ENCODE results near the gene SFTPB. TPM values are rescaled to one million over a fixed set of nuclear protein-coding genes. Genes with fewer than 3 reads are reported as not detected.
"Not testable (repeated sequence)": the region's sequence is repeated elsewhere in the genome, so short reads cannot be mapped to it uniquely, and the experiment has no call there.

SFTPB gene
- total RNA-seq (ENCODE audit: unreplicated experiment) = not detected
- long read RNA-seq = 0 reads

DNA sequence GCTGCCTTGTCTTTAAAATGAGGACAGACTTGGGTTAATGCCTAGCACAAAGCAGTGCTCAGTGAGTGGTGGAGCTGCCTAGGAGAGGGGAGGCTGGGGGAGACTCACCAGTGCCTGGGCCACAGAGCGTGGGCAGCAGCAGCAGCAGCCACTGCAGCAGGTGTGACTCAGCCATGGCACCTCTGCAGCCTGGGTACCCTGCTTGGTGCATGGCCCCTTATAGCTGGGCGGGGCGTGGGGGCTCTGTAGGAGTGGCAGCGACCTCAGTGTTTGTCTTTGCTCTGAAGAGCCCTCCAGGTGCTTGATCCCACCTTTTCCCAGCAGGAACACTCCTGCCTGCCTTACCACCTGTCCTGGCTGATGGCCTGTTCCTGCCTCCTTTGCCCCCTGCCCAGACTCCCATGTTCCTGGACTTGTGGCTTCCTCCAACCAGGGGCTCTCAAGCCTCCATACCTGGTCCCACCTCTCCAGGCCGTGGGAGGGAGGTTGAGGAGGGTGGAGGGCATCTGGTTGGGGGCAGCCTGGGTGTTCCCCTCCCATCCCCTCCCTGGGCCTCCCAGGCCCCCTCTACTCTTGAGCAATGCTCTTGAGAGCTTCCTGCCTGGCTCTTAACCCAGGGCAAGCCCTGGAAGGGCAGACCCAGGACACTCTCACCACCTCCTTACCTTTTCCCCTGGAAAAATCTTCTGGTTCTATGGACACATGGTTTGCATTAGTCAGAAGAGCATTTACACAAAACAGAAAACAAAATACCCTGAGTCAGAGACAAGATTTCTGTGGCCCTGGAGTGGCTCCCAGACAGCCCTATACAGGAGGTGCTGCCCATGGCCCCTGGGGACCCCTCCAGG lies at the start of gene SFTPB:
TSS of gene SFTPB (minus strand) at position 191 of the 848 bp plus-strand sequence. CDS start at position 175, 16 bp downstream.
- H3K9me3 Mint-ChIP-seq (ENCODE audit: unreplicated experiment) = peaks cover 8% of the 10 kb centered on the region
- H3K4me1 Mint-ChIP-seq (ENCODE audit: low read depth, unreplicated experiment) = peaks cover 4% of the 10 kb centered on the region
- H3K36me3 Mint-ChIP-seq (ENCODE audit: unreplicated experiment) = no peaks in the 10 kb centered on the region
- H3K27me3 Mint-ChIP-seq (ENCODE audit: unreplicated experiment) = peaks cover 11% of the 10 kb centered on the region
- no peak for DNase-seq
- no peak within 1 kb of the TSS for H3K4me3 Mint-ChIP-seq (ENCODE audit: unreplicated experiment)
- H3K27ac Mint-ChIP-seq (ENCODE audit: unreplicated experiment) = no peak within 1 kb of the TSS
- TF ChIP-seq, protein P1, sequence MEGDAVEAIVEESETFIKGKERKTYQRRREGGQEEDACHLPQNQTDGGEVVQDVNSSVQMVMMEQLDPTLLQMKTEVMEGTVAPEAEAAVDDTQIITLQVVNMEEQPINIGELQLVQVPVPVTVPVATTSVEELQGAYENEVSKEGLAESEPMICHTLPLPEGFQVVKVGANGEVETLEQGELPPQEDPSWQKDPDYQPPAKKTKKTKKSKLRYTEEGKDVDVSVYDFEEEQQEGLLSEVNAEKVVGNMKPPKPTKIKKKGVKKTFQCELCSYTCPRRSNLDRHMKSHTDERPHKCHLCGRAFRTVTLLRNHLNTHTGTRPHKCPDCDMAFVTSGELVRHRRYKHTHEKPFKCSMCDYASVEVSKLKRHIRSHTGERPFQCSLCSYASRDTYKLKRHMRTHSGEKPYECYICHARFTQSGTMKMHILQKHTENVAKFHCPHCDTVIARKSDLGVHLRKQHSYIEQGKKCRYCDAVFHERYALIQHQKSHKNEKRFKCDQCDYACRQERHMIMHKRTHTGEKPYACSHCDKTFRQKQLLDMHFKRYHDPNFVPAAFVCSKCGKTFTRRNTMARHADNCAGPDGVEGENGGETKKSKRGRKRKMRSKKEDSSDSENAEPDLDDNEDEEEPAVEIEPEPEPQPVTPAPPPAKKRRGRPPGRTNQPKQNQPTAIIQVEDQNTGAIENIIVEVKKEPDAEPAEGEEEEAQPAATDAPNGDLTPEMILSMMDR (IDR thresholded peaks at IDR 0.05; ENCODE audit: partially characterized antibody, unreplicated experiment) = no peak

DNA sequence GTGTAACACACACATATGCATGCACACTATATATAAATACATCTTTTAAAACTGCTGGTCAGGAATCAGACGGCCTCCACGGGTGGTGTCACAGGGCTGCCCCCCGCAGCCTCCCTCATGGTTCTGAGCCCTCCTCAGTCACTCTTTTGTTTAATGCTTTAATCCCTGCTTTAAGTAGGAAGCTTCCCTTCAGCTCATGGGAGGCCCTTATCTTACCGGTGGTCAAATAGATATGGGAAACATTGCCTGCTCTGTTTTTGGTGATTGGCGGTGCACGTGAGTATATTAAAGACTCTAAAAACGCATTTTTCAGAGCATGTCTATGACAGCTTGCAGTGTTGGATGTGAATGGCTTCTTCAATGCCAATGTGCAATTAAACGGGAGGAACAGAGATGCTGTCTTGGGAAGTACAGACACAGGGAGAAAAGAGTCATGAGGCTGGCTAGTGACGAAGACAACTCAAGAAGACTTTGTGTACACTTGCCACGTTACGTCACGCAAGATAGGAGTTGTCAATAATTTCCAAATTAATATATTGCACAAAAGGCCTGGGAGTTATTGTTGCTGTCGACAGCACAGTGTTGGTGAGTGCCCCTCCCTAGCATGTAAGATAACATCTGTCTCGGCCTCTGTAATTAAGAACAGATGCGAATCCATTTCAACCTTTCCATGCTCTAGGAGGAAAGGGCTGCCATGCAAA lies 49.5 kb upstream of the SFTPB start:
- Mint-ChIP-seq H3K9me3 (ENCODE audit: unreplicated experiment) (peaks cover 3% of the 10 kb centered on the region), H3K27ac (ENCODE audit: unreplicated experiment) (no peak overlapping the region), H3K27me3 (ENCODE audit: unreplicated experiment) (peaks cover 4% of the 10 kb centered on the region), H3K4me1 (ENCODE audit: low read depth, unreplicated experiment) (peaks cover 7% of the 10 kb centered on the region), H3K4me3 (ENCODE audit: unreplicated experiment) (no peak overlapping the region), H3K36me3 (ENCODE audit: unreplicated experiment) (peaks cover 5% of the 10 kb centered on the region)
- TF ChIP-seq, protein P1 (IDR thresholded peaks at IDR 0.05; ENCODE audit: partially characterized antibody, unreplicated experiment) = no peak
- DNase-seq = no peak

GRCh38 chr2:85716346-85716914 lies 48.4 kb upstream of the SFTPB start:
- H3K36me3 Mint-ChIP-seq (ENCODE audit: unreplicated experiment) = peaks cover 5% of the 10 kb centered on the region
- H3K27ac Mint-ChIP-seq (ENCODE audit: unreplicated experiment) = no peak overlapping the region
- peaks cover 7% of the 10 kb centered on the region for H3K4me1 Mint-ChIP-seq (ENCODE audit: low read depth, unreplicated experiment)
- TF ChIP-seq, protein P1 (IDR thresholded peaks at IDR 0.05; ENCODE audit: partially characterized antibody, unreplicated experiment) = no peak
- H3K4me3 Mint-ChIP-seq (ENCODE audit: unreplicated experiment) = no peak overlapping the region
- no peak for DNase-seq
- H3K9me3 Mint-ChIP-seq (ENCODE audit: unreplicated experiment) = peaks cover 3% of the 10 kb centered on the region
- H3K27me3 Mint-ChIP-seq (ENCODE audit: unreplicated experiment) = peaks cover 4% of the 10 kb centered on the region

DNA sequence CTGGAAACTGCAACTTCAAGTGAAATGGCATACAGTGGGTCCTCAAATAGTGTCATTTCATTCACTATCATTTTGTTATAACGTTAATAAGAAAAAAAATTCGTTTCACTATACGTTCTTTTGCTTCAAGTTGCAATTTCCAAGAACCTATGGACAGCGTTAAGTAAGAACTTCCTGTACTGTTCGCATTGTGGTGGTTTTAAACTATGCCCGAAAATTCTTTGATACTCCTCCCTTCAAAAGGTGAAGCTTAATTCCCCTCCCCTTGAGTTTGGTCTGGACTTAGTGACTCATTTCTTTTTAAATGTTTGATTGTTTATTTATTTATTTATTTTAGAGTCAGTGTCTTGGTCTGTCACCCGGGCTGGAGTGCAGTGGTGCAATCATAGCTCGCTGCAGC lies 46.8 kb upstream of the SFTPB start:
- no peak overlapping the region for H3K27ac Mint-ChIP-seq (ENCODE audit: unreplicated experiment)
- H3K4me1 Mint-ChIP-seq (ENCODE audit: low read depth, unreplicated experiment) = peaks cover 7% of the 10 kb centered on the region
- TF ChIP-seq, protein P1 (IDR thresholded peaks at IDR 0.05; ENCODE audit: partially characterized antibody, unreplicated experiment) = no peak
- no peak overlapping the region for H3K4me3 Mint-ChIP-seq (ENCODE audit: unreplicated experiment)
- DNase-seq = no peak
- peaks cover 2% of the 10 kb centered on the region for H3K27me3 Mint-ChIP-seq (ENCODE audit: unreplicated experiment)
- H3K9me3 Mint-ChIP-seq (ENCODE audit: unreplicated experiment) = peaks cover 1% of the 10 kb centered on the region
- H3K36me3 Mint-ChIP-seq (ENCODE audit: unreplicated experiment) = no peaks in the 10 kb centered on the region

DNA sequence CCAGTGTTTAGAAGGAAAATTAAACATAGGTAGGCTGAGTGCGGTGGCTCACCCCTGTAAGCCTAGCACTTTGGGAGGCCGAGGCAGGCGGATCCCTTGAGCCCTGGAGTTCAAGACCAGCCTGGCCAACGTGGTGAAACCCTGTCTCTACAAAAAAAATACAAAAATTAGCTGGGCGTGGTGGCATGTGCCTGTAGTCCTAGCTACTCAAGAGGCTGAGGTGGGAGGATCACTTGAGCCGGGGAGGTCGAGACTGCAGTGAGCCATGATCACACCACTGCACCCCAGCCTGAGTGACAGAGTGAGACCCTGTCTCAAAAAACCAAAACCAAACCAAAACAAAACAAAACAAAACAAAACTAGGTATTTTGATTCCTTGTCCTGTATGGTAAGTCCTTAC lies 46.4 kb upstream of the SFTPB start:
- not testable (repeated sequence) for H3K27ac Mint-ChIP-seq (ENCODE audit: unreplicated experiment); H3K4me3 Mint-ChIP-seq (ENCODE audit: unreplicated experiment); H3K9me3 Mint-ChIP-seq (ENCODE audit: unreplicated experiment); H3K4me1 Mint-ChIP-seq (ENCODE audit: low read depth, unreplicated experiment); DNase-seq; H3K36me3 Mint-ChIP-seq (ENCODE audit: unreplicated experiment); H3K27me3 Mint-ChIP-seq (ENCODE audit: unreplicated experiment)

Measured in glutamatergic neuron (in vitro differentiated cells).